Ascending aorta (tissue), 2 donors: Measurements from ENCODE around the gene LRRC34. TPM values are rescaled to one million over a fixed set of nuclear protein-coding genes. Genes with fewer than 3 reads are reported as not detected.

Source experiments
- DNase-seq, 2 donors: peaks; one replicate each; pipeline ENCODE4 v3.0.0-alpha.2; 2019; ENCODE audit warnings: low spot score in 2 of 2
- H3K27ac ChIP-seq, 2 donors: fragments of 200-600 bp; sonication (generic); one replicate each; pipeline ENCODE4 v1.5.1; 2016 to 2017; ENCODE audit warnings: mild to moderate bottlenecking in 1 of 2
- H3K27me3 ChIP-seq: fragments of 200-600 bp; sonication (generic); one replicate; pipeline ENCODE4 v1.5.1; 2017
- H3K36me3 ChIP-seq, 2 donors: fragments of 200-600 bp; sonication (generic); one replicate each; pipeline ENCODE4 v1.5.1; 2016
- H3K4me1 ChIP-seq, 2 donors: fragments of 200-600 bp; sonication (generic); one replicate each; pipeline ENCODE4 v1.5.1; 2016 to 2017; ENCODE audit warnings: mild to moderate bottlenecking in 1 of 2
- H3K4me3 ChIP-seq, 2 donors: fragments of 200-600 bp; sonication (generic); one replicate each; pipeline ENCODE4 v1.5.1; 2016 to 2017; ENCODE audit warnings: mild to moderate bottlenecking in 1 of 2
- H3K9me3 ChIP-seq, 2 donors: fragments of 200-600 bp; sonication (generic); one replicate each; pipeline ENCODE4 v1.5.1; 2016
- CTCF ChIP-seq, 3 experiments: fragments of 200-600 bp in 2 of 3; fragments of 450-650 bp in 1 of 3; sonication (generic) in 2 of 3; IDR thresholded peaks; one replicate each; pipeline ENCODE4 v1.5.1; 2016 to 2019; ENCODE audit warnings: antibody characterized with exemption in 3 of 3, mild to moderate bottlenecking in 1 of 3, moderate library complexity in 1 of 3
- intact Hi-C: fragments of 100-400 bp; cut with DNase I; formaldehyde crosslinking; loops from one replicate; pipeline ENCODE4 v1.15.1; 2023
- total RNA-seq: library from RNA; depleted of rRNA; stranded (reverse); fragments of >200 nt; gene quantifications from one replicate; pipeline ENCODE4 v1.1.0, GENCODE V29; 2016

LRRC34 gene
- total RNA-seq, 1 donor from 2014 or later: 3.5 TPM

- no peaks in the 10 kb centered on the region for H3K9me3 ChIP-seq
- DNase-seq: no peak
- H3K27me3 ChIP-seq: no peaks in the 10 kb centered on the region
- no peaks in the 10 kb centered on the region for H3K36me3 ChIP-seq
- H3K4me3 ChIP-seq: no peak overlapping the region
- no peaks in the 10 kb centered on the region for H3K4me1 ChIP-seq
- H3K27ac ChIP-seq: no peak overlapping the region
- intact Hi-C loops: no loop called here
- no peak for TF ChIP-seq CTCF (IDR thresholded peaks at IDR 0.05)
These were observed 36.0 kb upstream of the LRRC34 start for GRCh38 chr3:169848741-169849140.

GRCh38 chr3:169847896-169848295, 35.2 kb upstream of the LRRC34 start:
- DNase-seq: no peak
- Histone ChIP-seq H3K4me1 (no peaks in the 10 kb centered on the region), H3K36me3 (no peaks in the 10 kb centered on the region), H3K4me3 (no peak overlapping the region), H3K27me3 (no peaks in the 10 kb centered on the region), H3K27ac (no peak overlapping the region), H3K9me3 (no peaks in the 10 kb centered on the region)
- intact Hi-C loops: no loop called here
- TF ChIP-seq CTCF (IDR thresholded peaks at IDR 0.05): no peak

GRCh38 chr3:169846458-169847193, 33.9 kb upstream of the LRRC34 start:
- Histone ChIP-seq H3K4me1 (no peaks in the 10 kb centered on the region), H3K4me3 (no peak overlapping the region), H3K36me3 (no peaks in the 10 kb centered on the region), H3K27ac (no peak overlapping the region), H3K27me3 (no peaks in the 10 kb centered on the region), H3K9me3 (no peaks in the 10 kb centered on the region)
- no peak for TF ChIP-seq CTCF (IDR thresholded peaks at IDR 0.05)
- no peak for DNase-seq
- intact Hi-C loops: no loop called here

GRCh38 chr3:169842960-169843359, 30.3 kb upstream of the LRRC34 start:
- Histone ChIP-seq H3K27me3 (no peaks in the 10 kb centered on the region), H3K4me3 (no peak overlapping the region), H3K9me3 (no peaks in the 10 kb centered on the region), H3K36me3 (no peaks in the 10 kb centered on the region), H3K4me1 (no peaks in the 10 kb centered on the region), H3K27ac (no peak overlapping the region)
- intact Hi-C loops: no loop called here
- no peak for DNase-seq
- no peak for TF ChIP-seq CTCF (IDR thresholded peaks at IDR 0.05)

- H3K27me3 ChIP-seq: no peaks in the 10 kb centered on the region
- H3K4me1 ChIP-seq: no peaks in the 10 kb centered on the region
- TF ChIP-seq CTCF (IDR thresholded peaks at IDR 0.05): no peak
- no peak for DNase-seq
- intact Hi-C loops: no loop called here
- H3K27ac ChIP-seq: no peak overlapping the region
- no peak overlapping the region for H3K4me3 ChIP-seq
- no peaks in the 10 kb centered on the region for H3K9me3 ChIP-seq
- H3K36me3 ChIP-seq: no peaks in the 10 kb centered on the region
These were observed 28.5 kb upstream of the LRRC34 start for GRCh38 chr3:169841171-169841570.
